GM12878 (cell line): Measurements from ENCODE around the gene PIGB. TPM values are rescaled to one million over a fixed set of nuclear protein-coding genes. Genes with fewer than 3 reads are reported as not detected.

Experiments used
- BMI1 ChIP-seq: fragments of 450-650 bp; IDR thresholded peaks from 2 replicates; pipeline ENCODE4 v1.6.1; 2016; ENCODE audit warnings: mild to moderate bottlenecking, moderate library complexity, borderline replicate concordance
- FOXM1 ChIP-seq: IDR thresholded peaks from 2 replicates; pipeline ENCODE4 v1.6.1; 2012; ENCODE audit warnings: low read depth, mild to moderate bottlenecking, inconsistent platforms, low read length, moderate library complexity
- KAT2A ChIP-seq: conservative IDR thresholded peaks from 2 replicates; pipeline ENCODE4 v1.6.1; 2011; ENCODE audit warnings: low read depth, low read length; ENCODE audit not compliant: control insufficient read depth
- RB1 ChIP-seq: fragments of 450-650 bp; formaldehyde crosslinking; IDR thresholded peaks from 2 replicates; pipeline ENCODE4 v1.6.1; 2017; ENCODE audit warnings: mild to moderate bottlenecking, borderline replicate concordance
- SIX5 ChIP-seq: IDR thresholded peaks from 2 replicates; pipeline ENCODE4 v1.6.1; 2011; ENCODE audit warnings: mild to moderate bottlenecking, low read depth, low read length, moderate library complexity; ENCODE audit not compliant: severe bottlenecking
- SRF ChIP-seq, 2 experiments: IDR thresholded peaks; 2 replicates each; pipeline ENCODE4 v1.6.1; 2011; ENCODE audit warnings: low read depth in 2 of 2, low read length in 2 of 2, mild to moderate bottlenecking in 1 of 2, moderate library complexity in 1 of 2
- ZBED1 ChIP-seq: IDR thresholded peaks from 2 replicates; pipeline ENCODE4 v1.6.1; 2016; ENCODE audit warnings: borderline replicate concordance
- ZBTB4 ChIP-seq: fragments of 450-650 bp; formaldehyde crosslinking; IDR thresholded peaks from 2 replicates; pipeline ENCODE4 v1.4.0; 2022; ENCODE audit warnings: mild to moderate bottlenecking, moderate library complexity
- polyA plus RNA-seq, 11 experiments: library from polyadenylated mRNA; depleted of rRNA in 4 of 11; unstranded in 6 of 11; stranded (reverse) in 5 of 11; fragments of >200 nt; fragmentation: Nextera tagmentation in 4 of 11; fragmentation: Illumina TruSeq in 1 of 11; extraction: Ambion mirVana in 4 of 11; extraction: Trizol in 1 of 11; gene quantifications; 1 replicate in 1 of 11; 2 replicates in 10 of 11; pipeline versions ENCODE4 v1.2.1 to v1.2.3, GENCODE V29; 2011 to 2016; ENCODE audit warnings: inconsistent platforms in 2 of 11, missing spikeins in 2 of 11, low read depth in 1 of 11
- total RNA-seq, 4 experiments: library from RNA; depleted of rRNA in 3 of 4; stranded (reverse); fragments of >200 nt in 3 of 4; fragmentation: Illumina TruSeq in 1 of 4; extraction: Trizol in 1 of 4; gene quantifications; 2 replicates each; pipeline versions ENCODE4 v1.2.1 to v1.2.3, GENCODE V29; 2013 to 2021
- TF ChIP-seq, protein P1 (sequence below): fragments of 150-350 bp; IDR thresholded peaks from 2 replicates; pipeline ENCODE4 v1.6.1; 2016; ENCODE audit warnings: low read depth, low read length

The PIGB gene
- total and polyA plus RNA-seq, 10 of the 15 experiments (the other 5 are each of a cell fraction or from before 2014, with no cell fraction given), result 17.9 to 46.0 (median 25.2) TPM

DNA sequence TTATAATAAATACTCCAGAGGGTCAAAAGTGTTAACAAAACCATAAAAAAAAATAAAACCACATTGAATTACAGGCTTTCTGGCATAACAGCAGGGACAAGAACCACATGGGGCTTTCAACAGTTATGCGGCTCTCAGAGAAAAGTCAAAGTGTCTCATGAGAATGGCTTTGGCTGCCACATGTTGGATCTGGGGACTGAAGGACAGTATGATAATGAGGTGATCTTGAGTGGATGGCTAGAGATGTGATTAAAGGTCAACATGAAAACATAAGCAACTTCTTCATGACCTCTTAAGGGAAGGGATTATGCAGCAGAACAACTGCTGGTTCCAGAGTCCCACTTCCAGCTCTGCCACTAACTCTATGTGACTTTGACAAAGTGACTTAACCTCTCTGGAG is 34.6 kb upstream of the PIGB start (continued):
- TF ChIP-seq, protein P1, sequence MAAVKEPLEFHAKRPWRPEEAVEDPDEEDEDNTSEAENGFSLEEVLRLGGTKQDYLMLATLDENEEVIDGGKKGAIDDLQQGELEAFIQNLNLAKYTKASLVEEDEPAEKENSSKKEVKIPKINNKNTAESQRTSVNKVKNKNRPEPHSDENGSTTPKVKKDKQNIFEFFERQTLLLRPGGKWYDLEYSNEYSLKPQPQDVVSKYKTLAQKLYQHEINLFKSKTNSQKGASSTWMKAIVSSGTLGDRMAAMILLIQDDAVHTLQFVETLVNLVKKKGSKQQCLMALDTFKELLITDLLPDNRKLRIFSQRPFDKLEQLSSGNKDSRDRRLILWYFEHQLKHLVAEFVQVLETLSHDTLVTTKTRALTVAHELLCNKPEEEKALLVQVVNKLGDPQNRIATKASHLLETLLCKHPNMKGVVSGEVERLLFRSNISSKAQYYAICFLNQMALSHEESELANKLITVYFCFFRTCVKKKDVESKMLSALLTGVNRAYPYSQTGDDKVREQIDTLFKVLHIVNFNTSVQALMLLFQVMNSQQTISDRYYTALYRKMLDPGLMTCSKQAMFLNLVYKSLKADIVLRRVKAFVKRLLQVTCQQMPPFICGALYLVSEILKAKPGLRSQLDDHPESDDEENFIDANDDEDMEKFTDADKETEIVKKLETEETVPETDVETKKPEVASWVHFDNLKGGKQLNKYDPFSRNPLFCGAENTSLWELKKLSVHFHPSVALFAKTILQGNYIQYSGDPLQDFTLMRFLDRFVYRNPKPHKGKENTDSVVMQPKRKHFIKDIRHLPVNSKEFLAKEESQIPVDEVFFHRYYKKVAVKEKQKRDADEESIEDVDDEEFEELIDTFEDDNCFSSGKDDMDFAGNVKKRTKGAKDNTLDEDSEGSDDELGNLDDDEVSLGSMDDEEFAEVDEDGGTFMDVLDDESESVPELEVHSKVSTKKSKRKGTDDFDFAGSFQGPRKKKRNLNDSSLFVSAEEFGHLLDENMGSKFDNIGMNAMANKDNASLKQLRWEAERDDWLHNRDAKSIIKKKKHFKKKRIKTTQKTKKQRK, result no peak
- TF ChIP-seq ZBTB4 (CRISPR knock-in tag), result no peak
- no peak for TF ChIP-seq SRF (IDR thresholded peaks at IDR 0.05; ENCODE audit: low read depth in 2 of 2, low read length in 2 of 2)
- TF ChIP-seq RB1, result no peak
- TF ChIP-seq ZBED1, result no peak
- no peak for TF ChIP-seq KAT2A
- no peak for TF ChIP-seq BMI1
- TF ChIP-seq SIX5, result no peak
- no peak for TF ChIP-seq FOXM1
